HUDEP-2 (cell line): ENCODE results near the gene CSMD2.
"Not testable (repeated sequence)": the region's sequence is repeated elsewhere in the genome, so short reads cannot be mapped to it uniquely, and the experiment has no call there.

Experiments used
- DNase-seq, 76 experiments: peaks; one replicate each; lab custom pipeline; 2025; ENCODE audit not compliant: unreplicated experiment in 76 of 76; lab: John Stamatoyannopoulos, UW

CSMD2 gene

DNA sequence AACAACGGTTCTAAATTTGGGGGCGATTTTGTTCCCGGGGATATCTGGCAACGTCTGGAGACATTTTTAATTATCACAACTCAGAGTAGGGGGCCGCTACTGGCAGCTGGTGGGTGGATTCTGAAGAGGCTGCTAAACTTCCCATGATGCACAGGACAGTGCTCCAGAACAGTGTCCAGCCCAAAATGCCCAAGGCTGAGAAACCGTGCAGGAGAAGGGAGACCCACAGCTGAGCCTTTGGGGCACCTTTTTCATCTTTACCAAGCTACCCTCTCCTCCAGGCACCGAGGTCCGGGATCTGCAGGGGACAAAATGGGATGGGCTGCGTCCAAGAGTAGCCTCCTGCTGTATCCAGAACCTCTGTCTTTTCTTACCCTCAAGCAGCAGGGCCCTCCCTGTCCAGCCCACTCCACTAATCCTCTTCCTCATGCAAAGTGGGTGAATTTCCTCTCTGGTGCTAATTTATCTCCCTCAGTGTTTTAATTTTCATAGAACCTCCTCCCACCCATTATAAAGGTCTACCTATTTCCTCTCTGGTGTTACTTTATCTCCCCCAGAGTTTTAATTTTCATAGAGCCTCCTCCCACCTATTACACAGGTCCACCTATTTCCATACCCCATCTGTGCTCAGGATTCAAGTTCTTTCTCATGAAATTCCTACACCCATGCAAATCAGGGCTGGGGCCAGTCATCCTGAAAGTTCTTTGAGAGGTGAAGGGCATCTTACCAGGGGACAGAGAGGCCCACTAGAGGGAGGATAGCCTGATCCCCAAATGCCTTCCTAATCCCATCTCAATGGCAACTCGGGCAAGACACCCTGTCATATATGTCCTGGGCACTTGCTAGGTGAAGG lies 42.7 kb downstream of the CSMD2 start:
- no peak for DNase-seq

DNA sequence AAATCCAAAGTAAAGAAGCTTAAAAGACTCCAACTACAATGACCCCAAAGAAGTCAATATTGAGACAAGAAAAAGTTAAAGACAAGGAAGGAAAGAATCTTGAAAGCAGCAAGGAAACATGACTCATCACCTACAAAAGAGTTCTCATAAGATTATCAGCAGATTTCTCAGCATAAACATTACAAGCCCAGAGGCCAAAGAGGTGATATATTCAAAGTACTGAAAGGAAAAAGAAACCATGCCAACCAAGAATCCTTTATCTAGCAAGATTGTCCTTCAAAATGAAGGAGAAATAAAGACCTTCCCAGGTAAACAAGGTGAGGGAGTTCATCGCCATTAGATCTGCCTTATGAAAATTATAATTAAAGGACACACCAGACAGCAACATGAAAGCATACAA lies 49.8 kb downstream of the CSMD2 start:
- DNase-seq = no peak

DNA sequence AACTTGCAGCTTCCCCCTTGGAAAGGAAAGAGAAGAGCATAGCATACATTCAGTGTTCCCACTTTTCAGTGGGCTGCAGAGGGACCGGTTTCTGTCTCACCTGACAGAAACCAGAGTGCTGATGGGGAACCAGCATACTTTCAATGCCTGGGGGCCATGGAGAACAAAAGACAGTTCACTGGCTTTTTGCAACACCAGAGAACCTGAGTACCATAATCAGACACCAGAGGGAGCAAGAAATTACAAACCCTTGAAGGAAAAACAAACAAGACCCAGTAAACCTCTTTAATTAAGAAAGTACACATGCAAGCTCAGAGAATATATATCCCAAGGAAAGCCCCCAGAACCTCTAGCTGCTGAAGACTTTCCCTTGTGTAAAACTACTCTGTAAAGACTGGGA lies 51.1 kb downstream of the CSMD2 start:
- DNase-seq = peak in 6 of 76 experiments; percentile 1 to 26 (median 8)

DNA sequence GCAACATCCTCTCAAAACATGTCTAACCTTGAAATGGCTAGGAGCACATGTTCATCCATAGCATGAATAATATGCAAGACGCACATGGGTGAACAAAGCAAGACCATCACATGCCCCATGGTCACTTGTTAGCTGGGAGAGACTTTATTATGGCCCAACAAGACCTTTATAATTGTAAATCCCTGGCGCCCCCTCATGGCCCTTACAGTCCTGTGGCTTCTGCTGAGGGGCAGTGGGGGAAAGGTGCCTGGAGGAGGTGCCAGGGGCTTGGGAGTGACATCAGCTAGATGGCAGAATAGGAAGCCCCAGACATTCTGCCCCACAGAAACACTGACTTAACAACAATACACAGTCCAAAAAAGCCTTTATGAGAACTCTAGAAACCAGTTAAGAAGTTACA lies 51.7 kb downstream of the CSMD2 start:
- no peak for DNase-seq

DNA sequence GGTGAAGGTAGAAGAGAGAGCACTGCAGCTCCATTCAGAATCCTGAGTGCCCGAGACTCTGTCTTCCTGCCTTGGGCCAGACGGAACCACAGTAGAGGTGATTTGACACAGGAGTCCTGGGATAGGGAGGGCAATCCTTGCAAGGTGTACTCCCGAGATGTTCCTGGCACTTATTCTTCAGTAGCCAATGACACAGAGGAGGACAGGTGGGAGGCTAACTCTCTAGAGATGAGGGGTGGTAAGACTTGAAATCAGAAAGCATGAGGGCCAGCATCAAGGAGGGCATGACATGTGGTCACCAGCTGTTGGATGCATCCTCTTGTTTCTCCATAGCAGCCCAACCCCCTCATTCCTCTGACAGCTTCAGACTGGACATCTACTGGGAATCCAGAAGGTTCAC lies 56.3 kb downstream of the CSMD2 start:
- DNase-seq = no peak

DNA sequence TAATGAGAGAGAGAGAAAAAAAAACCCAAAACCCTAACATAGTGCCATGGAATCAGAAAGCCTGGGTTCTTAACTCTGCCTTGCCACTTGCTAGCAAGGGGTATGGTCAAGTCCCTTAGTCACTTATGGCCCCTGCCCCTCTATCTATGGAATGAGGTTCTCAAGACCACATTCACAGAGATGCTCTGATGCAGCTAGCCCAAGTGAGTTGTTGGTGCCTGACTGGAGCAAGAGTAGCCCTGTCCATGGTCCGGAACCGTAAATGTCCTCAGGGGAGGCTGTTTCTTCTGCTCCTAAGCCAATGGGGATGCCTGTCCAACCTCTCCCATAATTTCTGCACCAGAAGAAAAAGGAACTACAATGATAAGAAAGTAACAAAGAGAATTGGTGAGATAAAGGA lies 56.8 kb downstream of the CSMD2 start:
- DNase-seq = no peak

GRCh38 chr1:34101151-34101550 lies 63.9 kb downstream of the CSMD2 start:
- DNase-seq = no peak

DNA sequence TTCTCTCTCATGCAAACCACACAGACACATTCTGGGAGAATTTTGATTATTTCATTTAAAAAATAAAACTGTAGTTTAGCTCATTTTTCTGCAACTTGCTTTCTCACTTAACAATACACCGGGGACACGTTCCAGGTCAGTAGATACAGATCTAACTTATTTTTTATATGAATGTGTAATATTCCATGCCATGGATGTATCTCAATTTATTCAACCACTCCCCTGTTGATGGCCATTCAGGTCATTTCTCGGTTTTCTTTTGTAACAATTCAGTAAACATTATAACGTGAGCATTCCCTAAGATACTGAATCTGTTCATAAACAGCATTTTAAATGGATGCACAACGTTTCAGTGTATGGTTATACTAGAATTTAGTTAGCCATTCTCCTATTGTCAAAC lies 64.7 kb downstream of the CSMD2 start:
- DNase-seq = no peak

GRCh38 chr1:34092399-34092798 lies 72.6 kb downstream of the CSMD2 start:
- DNase-seq = not testable (repeated sequence)

- no peak for DNase-seq
Measured at GRCh38 chr1:34089731-34090130, 75.3 kb downstream of the CSMD2 start.

DNA sequence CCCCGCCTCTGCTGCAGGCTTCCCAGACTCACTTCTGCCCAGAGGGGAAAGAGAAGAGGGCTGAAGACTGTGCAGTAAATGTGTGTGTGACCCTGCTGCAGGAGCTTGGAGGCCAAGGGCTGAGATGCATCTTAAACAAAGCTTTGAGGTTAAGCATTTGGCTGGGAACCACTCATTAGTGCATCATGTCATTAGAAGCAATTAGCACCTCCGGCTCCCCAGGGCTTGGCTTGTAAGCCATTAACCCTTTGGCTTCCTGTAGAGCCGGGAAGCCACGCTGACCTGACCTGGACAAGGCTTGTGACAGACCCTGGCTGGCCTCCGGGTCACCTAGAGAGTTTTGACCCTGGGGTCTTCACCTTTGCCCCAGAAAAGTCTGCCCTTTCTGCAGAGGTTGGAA lies 77.0 kb downstream of the CSMD2 start:
- DNase-seq = no peak

DNA sequence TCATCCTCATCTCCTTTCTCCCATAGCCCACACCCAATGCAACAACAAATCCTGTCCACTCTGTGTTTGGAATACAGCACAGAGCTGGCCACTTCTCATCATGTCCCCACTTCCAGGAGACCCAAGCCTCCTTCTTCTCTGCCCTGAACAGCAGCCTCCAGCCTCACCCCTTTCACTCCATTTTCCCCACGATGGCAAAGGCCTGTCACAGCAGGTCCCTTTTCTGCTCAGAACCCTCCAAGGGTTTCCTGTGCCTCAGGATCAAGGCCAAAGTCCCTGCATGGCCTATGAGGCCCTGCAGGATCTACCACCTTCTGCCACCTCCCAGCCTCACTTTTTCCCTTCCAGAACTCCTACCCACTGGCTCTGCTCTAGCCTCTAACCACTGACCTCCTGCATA lies 78.5 kb downstream of the CSMD2 start:
- DNase-seq = no peak

GRCh38 chr1:34083974-34084373 lies 81.1 kb downstream of the CSMD2 start:
- no peak for DNase-seq

GRCh38 chr1:34082085-34082670 lies 82.9 kb downstream of the CSMD2 start:
- DNase-seq = not testable (repeated sequence)

DNA sequence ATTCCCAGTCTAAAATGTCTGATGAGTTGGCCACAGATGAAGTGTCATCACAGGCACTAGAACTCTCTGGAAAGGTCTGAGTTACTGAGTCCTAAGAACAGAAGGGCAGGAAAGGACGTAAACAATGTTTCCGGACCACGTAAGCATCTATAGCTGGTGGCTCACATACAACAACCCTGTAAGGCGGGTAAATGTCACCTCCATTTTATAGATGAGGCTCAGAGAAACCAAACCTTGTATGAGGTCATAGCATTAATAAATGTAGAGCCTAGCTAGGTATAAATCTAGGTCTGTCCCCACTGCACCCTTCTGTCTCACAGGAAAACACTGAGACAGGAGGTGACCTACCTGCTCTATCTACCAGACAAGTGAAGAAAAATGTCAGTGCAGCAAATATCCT lies 86.6 kb downstream of the CSMD2 start:
- no peak for DNase-seq

DNA sequence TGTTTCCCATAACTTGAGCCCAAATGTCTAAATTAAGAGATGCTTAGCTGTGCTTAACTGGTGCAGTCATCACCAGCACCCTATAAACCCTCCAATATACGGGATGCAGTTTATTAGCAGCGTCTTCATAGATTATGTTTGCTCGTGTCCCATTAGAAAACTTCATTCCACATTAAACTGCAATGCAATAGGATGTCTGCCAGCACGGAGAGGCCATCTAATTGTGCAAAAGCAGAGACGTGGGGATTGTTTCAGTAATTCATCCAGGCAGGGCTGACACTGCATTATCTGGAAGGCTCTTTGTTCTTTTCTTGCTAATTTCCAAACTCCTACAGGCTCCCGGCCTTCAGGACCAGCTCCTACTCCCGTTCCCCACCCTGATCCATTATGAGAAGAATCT lies 89.5 kb downstream of the CSMD2 start:
- DNase-seq = no peak

GRCh38 chr1:34073028-34073695 lies 91.9 kb downstream of the CSMD2 start:
- DNase-seq = no peak

- no peak for DNase-seq
Measured at GRCh38 chr1:34070201-34070836, 94.7 kb downstream of the CSMD2 start.

DNA sequence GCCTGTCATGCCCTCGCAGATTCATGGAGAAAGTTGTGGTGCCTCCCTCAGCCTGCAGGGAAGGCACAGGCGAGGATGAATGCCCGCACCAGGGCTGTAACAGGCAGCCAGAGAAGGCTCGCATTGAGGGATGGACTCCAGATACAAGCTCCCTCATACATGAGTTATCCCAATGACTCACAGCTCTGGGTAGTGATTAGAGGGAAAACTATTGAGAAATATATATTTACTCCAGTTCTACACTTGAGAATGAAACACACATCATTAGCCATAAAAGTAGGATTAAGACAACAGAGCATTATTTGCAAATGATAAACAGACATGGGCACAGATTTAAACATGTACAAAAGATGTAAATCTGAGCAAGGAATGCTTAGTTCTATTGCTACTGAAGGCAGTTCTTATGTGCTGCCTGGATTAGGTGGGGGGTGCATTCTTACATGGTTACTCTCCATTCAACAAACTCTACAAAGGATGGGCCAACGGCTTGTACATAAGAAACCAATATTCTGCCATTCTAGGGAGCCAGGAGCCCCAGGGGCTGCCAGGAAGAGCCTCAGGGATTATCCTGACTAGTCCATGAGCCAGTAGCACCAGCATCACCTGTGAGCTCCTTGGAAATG lies 97.9 kb downstream of the CSMD2 start:
- no peak for DNase-seq

GRCh38 chr1:34066166-34066565 lies 98.9 kb downstream of the CSMD2 start:
- no peak for DNase-seq

GRCh38 chr1:34065498-34065897 lies 99.5 kb downstream of the CSMD2 start:
- DNase-seq = no peak
